H1 (cell line): ENCODE results near the gene EVA1B. TPM values are rescaled to one million over a fixed set of nuclear protein-coding genes. Genes with fewer than 3 reads are reported as not detected.

Experiments
- CTCF ChIA-PET: fragments of 300-600 bp; sonication (Branson Sonifier 250); formaldehyde crosslinking; loops from one replicate; lab custom pipeline; 2021; ENCODE audit not compliant: partially characterized antibody; lab: Charles Lee
- POLR2A ChIA-PET: fragments of 300-600 bp; sonication (Branson Sonifier 250); formaldehyde crosslinking; loops from one replicate; lab custom pipeline; 2021; ENCODE audit warnings: inconsistent platforms; ENCODE audit not compliant: partially characterized antibody; lab: Charles Lee
- DNase-seq, 2 experiments: peaks; one replicate each; pipeline versions ENCODE4 v3.0.0 to v3.0.0-alpha.2; 2010 to 2022; ENCODE audit warnings: low spot score in 2 of 2, low read depth in 1 of 2, mixed read lengths in 1 of 2
- FAIRE-seq: peaks from 2 replicates; lab custom pipeline; 2011; peaks lifted over from hg19 to GRCh38; lab: Jason Lieb, UNC
- H2AFZ ChIP-seq: 2 replicates; pipeline ENCODE4 v1.8.1; 2012; ENCODE audit warnings: low read length, inconsistent platforms
- H2AK5ac ChIP-seq: 2 replicates; pipeline ENCODE4 v1.6.1; 2013; ENCODE audit warnings: low read depth, low read length
- H2BK120ac ChIP-seq: replicated peaks from 2 replicates; pipeline ENCODE3; 2013; ENCODE audit warnings: low read depth, low read length, inconsistent platforms
- H2BK12ac ChIP-seq: 2 replicates; pipeline ENCODE4 v1.6.1; 2013; ENCODE audit warnings: low read depth, low read length
- H2BK15ac ChIP-seq: 2 replicates; pipeline ENCODE4 v1.6.1; 2013; ENCODE audit warnings: low read length
- H2BK20ac ChIP-seq: 2 replicates; pipeline ENCODE4 v1.6.1; 2013; ENCODE audit warnings: low read length
- H2BK5ac ChIP-seq: 2 replicates; pipeline ENCODE4 v1.6.1; 2013; ENCODE audit warnings: low read depth, low read length
- H3K14ac ChIP-seq: 2 replicates; pipeline ENCODE4 v1.6.1; 2013; ENCODE audit warnings: inconsistent platforms; ENCODE audit not compliant: insufficient read length
- H3K18ac ChIP-seq: 2 replicates; pipeline ENCODE4 v1.6.1; 2013; ENCODE audit warnings: low read length; ENCODE audit errors: extremely low read depth
- H3K23ac ChIP-seq: 2 replicates; pipeline ENCODE4 v1.6.1; 2013; ENCODE audit warnings: inconsistent platforms; ENCODE audit not compliant: insufficient read length
- H3K23me2 ChIP-seq: 2 replicates; pipeline ENCODE4 v1.6.1; 2013; ENCODE audit warnings: low read depth, low read length
- H3K27ac ChIP-seq: 2 replicates; pipeline ENCODE4 v1.6.1; 2011; ENCODE audit warnings: low read depth, low read length, inconsistent platforms
- H3K27me3 ChIP-seq, 4 experiments: replicated peaks in 1 of 4; 1 replicate in 1 of 4; 2 replicates in 3 of 4; pipeline versions ENCODE4 v1.6.1 to v1.8.1; 2011 to 2013; ENCODE audit warnings: low read length in 3 of 4, mild to moderate bottlenecking in 3 of 4, inconsistent platforms in 2 of 4, mixed read lengths in 2 of 4, moderate library complexity in 1 of 4; ENCODE audit not compliant: control insufficient read depth in 3 of 4, insufficient read depth in 3 of 4; ENCODE audit errors: extremely low read depth in 1 of 4
- H3K36me3 ChIP-seq, 4 experiments: 2 replicates each; pipeline versions ENCODE4 v1.6.1 to v1.8.1; 2011 to 2013; ENCODE audit warnings: mild to moderate bottlenecking in 4 of 4, low read length in 3 of 4, moderate library complexity in 2 of 4, control low read depth in 1 of 4, inconsistent platforms in 1 of 4; ENCODE audit not compliant: insufficient read depth in 4 of 4, control insufficient read depth in 2 of 4
- H3K4ac ChIP-seq: replicated peaks from 2 replicates; pipeline ENCODE3; 2013; ENCODE audit warnings: low read length, low read depth, mixed read lengths, inconsistent platforms; ENCODE audit not compliant: insufficient read length
- H3K4me1 ChIP-seq, 4 experiments: replicated peaks in 1 of 4; 1 replicate in 1 of 4; 2 replicates in 3 of 4; pipeline versions ENCODE4 v1.6.1 to v1.8.1; 2011 to 2013; ENCODE audit warnings: low read length in 3 of 4, inconsistent platforms in 2 of 4, mixed read lengths in 1 of 4; ENCODE audit not compliant: insufficient read depth in 4 of 4, control insufficient read depth in 3 of 4
- H3K4me2 ChIP-seq, 2 experiments: 2 replicates each; pipeline versions ENCODE4 v1.6.1 to v1.8.1; 2011 to 2013; ENCODE audit warnings: low read depth in 2 of 2, low read length in 2 of 2, control low read depth in 1 of 2, inconsistent platforms in 1 of 2, mild to moderate bottlenecking in 1 of 2; ENCODE audit not compliant: insufficient read depth in 1 of 2
- H3K4me3 ChIP-seq, 4 experiments: fragments of 200-600, 300-600 bp in 1 of 4; sonication (generic), shearing (Covaris generic), sonication (Bioruptor Twin) in 1 of 4; 2 replicates each; pipeline versions ENCODE4 v1.5.1 to v1.8.1; 2011 to 2016; ENCODE audit warnings: low read length in 4 of 4, low read depth in 3 of 4, control low read depth in 2 of 4, inconsistent platforms in 2 of 4, mild to moderate bottlenecking in 2 of 4, mixed read lengths in 1 of 4, moderate library complexity in 1 of 4; ENCODE audit not compliant: insufficient read depth in 2 of 4; ENCODE audit errors: extremely low read depth in 1 of 4
- H3K56ac ChIP-seq: replicated peaks from 2 replicates; pipeline ENCODE3; 2013; ENCODE audit warnings: low read depth, mild to moderate bottlenecking, mixed read lengths, low read length, inconsistent platforms; ENCODE audit not compliant: insufficient read length
- H3K79me1 ChIP-seq: 2 replicates; pipeline ENCODE4 v1.6.1; 2013; ENCODE audit warnings: low read depth, low read length, control low read depth
- H3K79me2 ChIP-seq, 2 experiments: 2 replicates each; pipeline versions ENCODE4 v1.6.1 to v1.8.1; 2012 to 2013; ENCODE audit warnings: low read length in 2 of 2, mild to moderate bottlenecking in 2 of 2, inconsistent platforms in 1 of 2; ENCODE audit not compliant: insufficient read depth in 2 of 2, control insufficient read depth in 1 of 2
- H3K9ac ChIP-seq, 4 experiments: replicated peaks in 1 of 4; 1 replicate in 1 of 4; 2 replicates in 3 of 4; pipeline versions ENCODE4 v1.6.1 to v1.8.1; 2011 to 2013; ENCODE audit warnings: low read depth in 3 of 4, low read length in 3 of 4, control low read depth in 2 of 4, mild to moderate bottlenecking in 2 of 4, moderate library complexity in 2 of 4, inconsistent platforms in 1 of 4; ENCODE audit errors: extremely low read depth in 1 of 4
- H3K9me3 ChIP-seq, 2 experiments: 2 replicates each; pipeline versions ENCODE4 v1.6.1 to v1.8.1; 2012 to 2013; ENCODE audit warnings: mild to moderate bottlenecking in 2 of 2, moderate library complexity in 2 of 2, control low read depth in 1 of 2, inconsistent platforms in 1 of 2, low read depth in 1 of 2, low read length in 1 of 2, mixed read lengths in 1 of 2; ENCODE audit not compliant: insufficient read depth in 2 of 2
- H4K20me1 ChIP-seq, 2 experiments: replicated peaks in 1 of 2; 2 replicates each; pipeline versions ENCODE3 to v1.8.1; 2011 to 2013; ENCODE audit warnings: inconsistent platforms in 2 of 2, low read length in 2 of 2, mild to moderate bottlenecking in 1 of 2; ENCODE audit not compliant: insufficient read depth in 2 of 2, control insufficient read depth in 1 of 2
- H4K5ac ChIP-seq: 2 replicates; pipeline ENCODE4 v1.6.1; 2013; ENCODE audit warnings: low read length, low read depth, mixed read lengths, inconsistent platforms; ENCODE audit not compliant: insufficient read length
- H4K8ac ChIP-seq: 2 replicates; pipeline ENCODE4 v1.8.0; 2013; ENCODE audit warnings: mild to moderate bottlenecking, moderate library complexity, low read length, inconsistent platforms; ENCODE audit not compliant: insufficient read depth; ENCODE audit errors: extremely low read depth
- H4K91ac ChIP-seq: replicated peaks from 2 replicates; pipeline ENCODE3; 2013; ENCODE audit warnings: low read length, mixed read lengths, inconsistent platforms; ENCODE audit not compliant: insufficient read length
- BACH1 ChIP-seq: IDR thresholded peaks from 2 replicates; pipeline ENCODE4 v1.6.1; 2012; ENCODE audit warnings: low read length, improper control_type of control experiment
- CBX5 ChIP-seq: fragments of 300-800, 300-1000 bp; sonication (generic); IDR thresholded peaks from 2 replicates; pipeline ENCODE4 v1.7.1; 2016; ENCODE audit warnings: antibody characterized with exemption, low read length, low read depth
- CTCF ChIP-seq, 3 experiments: IDR thresholded peaks; 1 replicate in 2 of 3; 2 replicates in 1 of 3; pipeline versions ENCODE4 v1.5.1 to v1.6.1; 2011; ENCODE audit warnings: low read length in 3 of 3, mild to moderate bottlenecking in 3 of 3, inconsistent platforms in 2 of 3, low read depth in 1 of 3, moderate library complexity in 1 of 3; ENCODE audit not compliant: insufficient read depth in 1 of 3; ENCODE audit errors: control extremely low read depth in 1 of 3
- E2F6 ChIP-seq: IDR thresholded peaks from 2 replicates; pipeline ENCODE4 v1.6.1; 2012; ENCODE audit warnings: inconsistent platforms
- FOSL1 ChIP-seq: IDR thresholded peaks from 2 replicates; pipeline ENCODE4 v1.6.1; 2011; ENCODE audit warnings: mild to moderate bottlenecking, low read depth, low read length, moderate library complexity; ENCODE audit not compliant: insufficient read depth
- GABPA ChIP-seq: IDR thresholded peaks from 2 replicates; pipeline ENCODE4 v1.6.1; 2011; ENCODE audit warnings: mild to moderate bottlenecking, low read length, moderate library complexity, borderline replicate concordance; ENCODE audit not compliant: insufficient read depth
- JUN ChIP-seq: IDR thresholded peaks from 2 replicates; pipeline ENCODE4 v1.6.1; 2011; ENCODE audit warnings: low read depth, mild to moderate bottlenecking, improper control_type of control experiment, low read length
- MAX ChIP-seq: IDR thresholded peaks from 2 replicates; pipeline ENCODE4 v1.6.1; 2012; ENCODE audit warnings: inconsistent platforms
- SP4 ChIP-seq: IDR thresholded peaks from 2 replicates; pipeline ENCODE4 v1.6.1; 2012; ENCODE audit warnings: low read length, inconsistent platforms
- TCF12 ChIP-seq: IDR thresholded peaks from 2 replicates; pipeline ENCODE4 v1.6.1; 2011; ENCODE audit warnings: low read depth, mild to moderate bottlenecking, low read length
- WGBS, 2 experiments: shearing (Covaris generic) in 1 of 2; methylation state at CpG; one replicate each; pipeline versions ENCODE4 v1.1.6 to v1.1.7; 2013 to 2015; ENCODE audit warnings: low lambda C conversion rate in 2 of 2, mixed read lengths in 2 of 2, inconsistent platforms in 1 of 2, low coverage in 1 of 2, missing lambda C conversion rate in 1 of 2; ENCODE audit not compliant: insufficient replicate concordance in 2 of 2, insufficient coverage in 1 of 2, insufficient read length in 1 of 2; ENCODE audit errors: extremely low coverage in 1 of 2, missing lambda C conversion rate in 1 of 2; 5-methylcytosine and 5-hydroxymethylcytosine counted together
- polyA plus RNA-seq, 7 experiments: library from polyadenylated mRNA; depleted of rRNA in 3 of 7; stranded (reverse) in 5 of 7; unstranded in 2 of 7; fragments of >200 nt in 5 of 7; fragments of 200-250 nt in 2 of 7; gene quantifications; 1 replicate in 5 of 7; 2 replicates in 1 of 7; 4 replicates in 1 of 7; pipeline versions ENCODE4 v1.2.1 to v1.2.3, GENCODE V29; 2011 to 2013; ENCODE audit warnings: missing spikeins in 2 of 7, mixed read lengths in 2 of 7
- total RNA-seq: library from RNA; stranded (reverse); fragmentation: NEBNext Ultra II Directional; extraction: Animal tissue kit (Norgen Biotek cat#: 25700); gene quantifications from 2 replicates; pipeline ENCODE4 v1.2.1, GENCODE V29; 2021

Gene EVA1B
- total and polyA plus RNA-seq, 2 of the 8 experiments (the other 6 are each of a cell fraction or from before 2014, with no cell fraction given) = 10.0 to 19.9 TPM

DNA sequence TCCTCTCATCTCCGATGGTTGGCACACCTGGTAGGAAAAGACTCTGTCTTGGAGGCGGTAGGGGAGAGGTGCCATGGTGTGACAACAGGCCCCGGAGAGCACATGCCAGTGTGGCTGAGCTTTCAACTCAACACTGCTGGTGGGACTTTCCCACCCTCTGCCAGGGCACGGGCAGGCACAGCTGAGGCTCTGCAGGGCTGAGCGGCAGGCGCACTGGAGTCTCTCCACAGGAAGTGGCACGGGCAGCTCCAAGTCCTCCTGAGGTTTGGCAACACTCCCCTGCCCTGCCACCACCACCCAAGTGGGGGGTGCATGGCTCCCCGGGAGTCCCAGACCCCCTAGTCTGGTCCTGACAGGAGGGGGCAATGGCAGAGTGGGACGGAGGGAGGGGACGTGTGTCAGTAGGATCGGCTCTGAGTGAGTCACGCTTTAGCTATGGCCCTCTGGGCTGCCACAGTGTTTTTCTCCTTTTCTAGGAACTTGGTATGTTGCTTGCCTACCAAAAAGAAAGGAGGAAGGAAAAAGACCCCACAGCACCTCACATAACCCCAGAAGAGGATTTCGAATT, 27.3 kb upstream of the EVA1B start:
- no peak overlapping the region for H3K4me2 ChIP-seq
- H3K79me2 ChIP-seq = no peaks in the 10 kb centered on the region
- WGBS, 2 experiments = 94% methylated on average over 13 of the region's 13 CpGs; no CpG with 5 or more reads in 1 of the 2 experiments
- no peaks in the 10 kb centered on the region for H3K23me2 ChIP-seq
- H4K20me1 ChIP-seq = peaks cover 0 to 3% of the 10 kb centered on the region in 2 experiments
- peaks cover 0 to 6% (median 0%) of the 10 kb centered on the region in 4 experiments; a peak in 1 of 7 replicates for H3K4me1 ChIP-seq
- no peak overlapping the region for H3K18ac ChIP-seq
- H4K91ac ChIP-seq = no peak overlapping the region
- no peak overlapping the region for H2BK20ac ChIP-seq
- H3K36me3 ChIP-seq = peaks cover 4 to 30% (median 17%) of the 10 kb centered on the region in 4 experiments; a peak in 6 of 8 replicates
- no peak overlapping the region for H3K4me3 ChIP-seq
- no peak overlapping the region for H3K27ac ChIP-seq
- no peaks in the 10 kb centered on the region for H3K27me3 ChIP-seq
- H3K56ac ChIP-seq = no peak overlapping the region
- no peak overlapping the region for H2BK120ac ChIP-seq
- no peak overlapping the region for H2AK5ac ChIP-seq
- no peak overlapping the region for H2BK5ac ChIP-seq
- no peaks in the 10 kb centered on the region for H3K9me3 ChIP-seq
- no peak overlapping the region for H2BK12ac ChIP-seq
- no peak overlapping the region for H3K14ac ChIP-seq
- H3K9ac ChIP-seq = no peak overlapping the region
- no peak overlapping the region for H4K5ac ChIP-seq
- no peak overlapping the region for H4K8ac ChIP-seq
- FAIRE-seq (no peak), DNase-seq (no peak)
- POLR2A ChIA-PET = interaction anchor here (0.8 to 4.4 kb wide), 5 partner anchors 8 to 36 kb away, joined by 3 to 19 read pairs (median 4); no protein-coding TSS in a partner anchor
- no peak overlapping the region for H3K4ac ChIP-seq
- H3K23ac ChIP-seq = no peak overlapping the region
- H3K79me1 ChIP-seq = no peaks in the 10 kb centered on the region; the same call in 1 of the 2 replicates
- H2AFZ ChIP-seq = no peak overlapping the region
- H2BK15ac ChIP-seq = no peak overlapping the region
- CTCF ChIA-PET = interaction anchor here (0.6 to 13.3 kb wide), 7 partner anchors 9 to 217 kb away, joined by 3 to 150 read pairs (median 3); no protein-coding TSS in a partner anchor
- TF ChIP-seq JUN (no peak), BACH1 (no peak), SP4 (no peak), MAX (no peak), CTCF (IDR thresholded peaks at IDR 0.05; ENCODE audit: control extremely low read depth in 1 of 3, insufficient read depth in 1 of 3, low read depth in 1 of 3, low read length in 3 of 3) (no peak), GABPA (no peak), FOSL1 (no peak), E2F6 (no peak), CBX5 (no peak), TCF12 (no peak)
